NCI-H524 treated with DMSO at 0.1 percent for 48 hours (cell line): Measurements from ENCODE around the gene PNMT.

Experiments
- DNase-seq: peaks from one replicate; lab custom pipeline; 2025; lab: John Stamatoyannopoulos, UW

PNMT gene

GRCh38 chr17:39633570-39634183 is 34.6 kb upstream of the PNMT start:
- no peak for DNase-seq

- no peak for DNase-seq
These were observed 33.8 kb upstream of the PNMT start for GRCh38 chr17:39634384-39634871.

DNA sequence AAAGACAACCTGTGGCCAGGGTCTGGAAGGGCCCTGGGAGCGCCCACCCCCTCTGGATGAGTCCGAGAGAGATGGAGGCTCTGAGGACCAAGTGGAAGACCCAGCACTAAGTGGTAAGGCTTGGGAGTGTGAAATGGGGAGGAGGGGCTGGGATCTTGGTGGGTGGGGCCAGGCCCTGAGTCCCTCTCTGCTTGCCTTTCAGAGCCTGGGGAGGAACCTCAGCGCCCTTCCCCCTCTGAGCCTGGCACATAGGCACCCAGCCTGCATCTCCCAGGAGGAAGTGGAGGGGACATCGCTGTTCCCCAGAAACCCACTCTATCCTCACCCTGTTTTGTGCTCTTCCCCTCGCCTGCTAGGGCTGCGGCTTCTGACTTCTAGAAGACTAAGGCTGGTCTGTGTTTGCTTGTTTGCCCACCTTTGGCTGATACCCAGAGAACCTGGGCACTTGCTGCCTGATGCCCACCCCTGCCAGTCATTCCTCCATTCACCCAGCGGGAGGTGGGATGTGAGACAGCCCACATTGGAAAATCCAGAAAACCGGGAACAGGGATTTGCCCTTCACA is 32.6 kb upstream of the PNMT start:
- no peak for DNase-seq

DNA sequence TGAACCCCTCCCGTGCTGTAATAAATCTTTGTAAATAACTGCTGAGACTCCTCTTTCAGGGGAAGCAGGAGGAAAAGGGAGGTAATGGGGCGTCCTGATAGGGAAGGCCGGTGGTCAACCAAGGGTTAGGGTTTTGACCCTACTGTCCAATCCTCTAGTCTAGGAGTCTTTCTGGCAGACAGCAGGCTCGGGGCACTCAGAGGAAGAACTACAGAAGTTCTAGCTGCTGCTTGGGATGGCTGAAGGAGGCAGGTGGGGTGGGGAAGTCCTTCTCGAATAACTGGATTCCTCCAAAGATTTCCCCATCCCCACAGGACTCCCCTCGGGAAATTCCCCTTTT is 31.7 kb upstream of the PNMT start:
- DNase-seq, result no peak

GRCh38 chr17:39636927-39637736 is 31.1 kb upstream of the PNMT start, which contains the start of gene STARD3:
Gene STARD3 (plus strand): TSS chr17:39637144. CDS start chr17:39653532, 16,388 bp downstream.
- DNase-seq, result no peak

- DNase-seq, result no peak
These were observed 29.9 kb upstream of the PNMT start for GRCh38 chr17:39638317-39638716.

- no peak for DNase-seq
These were observed 29.2 kb upstream of the PNMT start for GRCh38 chr17:39639043-39639442.

DNA sequence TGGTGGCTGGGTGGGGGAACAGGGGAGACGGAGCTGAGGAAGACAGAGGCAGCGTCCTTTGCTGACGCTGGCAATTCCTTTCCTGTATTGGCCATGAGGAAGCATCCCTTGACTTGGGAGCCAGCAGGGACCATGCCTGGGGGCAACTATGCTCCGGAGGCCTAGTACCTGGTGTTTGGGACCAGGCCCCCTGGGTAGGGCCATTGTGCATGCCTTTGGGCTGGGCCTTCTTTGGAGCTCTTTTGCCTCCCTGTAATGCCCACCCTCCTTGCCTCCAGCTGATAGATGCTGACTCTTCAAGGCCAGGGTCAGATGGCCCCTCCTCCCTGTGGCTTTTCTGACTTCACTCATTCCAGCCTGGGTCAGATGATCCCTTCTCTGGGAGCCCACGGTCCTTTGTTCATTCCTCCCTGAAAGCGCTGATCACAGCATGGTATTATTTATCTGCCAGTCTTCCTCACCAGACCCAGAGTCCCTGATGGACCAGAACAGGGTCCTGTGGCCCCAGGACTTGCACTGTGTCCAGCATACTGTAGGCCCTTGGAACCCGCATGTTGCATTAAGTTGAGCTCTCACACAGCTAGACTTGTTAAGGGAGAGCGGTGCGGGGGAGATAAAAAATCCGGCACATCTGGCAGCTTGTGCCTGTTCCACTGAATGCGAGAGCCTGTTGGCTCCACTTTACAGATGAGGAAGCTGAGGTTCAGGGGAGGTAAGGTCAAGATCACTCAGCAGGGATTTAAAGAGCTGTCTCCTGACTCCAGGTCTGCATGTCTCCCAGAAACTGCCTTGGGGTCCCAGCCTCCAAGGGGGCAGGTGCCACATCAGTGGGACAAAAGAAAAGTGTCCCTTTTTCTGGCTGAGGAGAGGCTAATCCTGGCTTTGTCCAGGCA is 28.4 kb upstream of the PNMT start:
- DNase-seq, result no peak

DNA sequence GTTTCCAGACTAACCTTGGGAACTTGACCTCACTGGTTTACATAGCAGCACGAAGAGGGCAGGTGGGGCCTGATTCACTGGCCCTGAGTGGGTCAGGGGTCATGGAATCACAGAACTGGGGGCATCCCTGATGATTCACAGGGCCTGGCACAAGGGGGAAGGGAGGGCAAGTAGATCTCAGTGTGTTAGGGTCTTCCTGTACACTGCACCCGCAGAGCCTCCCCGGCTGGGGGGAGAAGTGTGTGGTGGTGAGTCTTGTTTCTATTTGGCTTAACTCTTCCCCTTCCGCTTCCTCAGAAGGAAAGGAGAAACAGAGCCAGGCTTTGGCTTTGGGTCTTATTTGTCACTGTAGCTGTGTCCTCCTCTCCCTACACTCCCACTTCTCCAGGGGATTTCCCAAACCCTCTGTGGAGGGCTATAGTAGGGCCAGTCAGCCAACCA is 27.6 kb upstream of the PNMT start:
- no peak for DNase-seq

DNA sequence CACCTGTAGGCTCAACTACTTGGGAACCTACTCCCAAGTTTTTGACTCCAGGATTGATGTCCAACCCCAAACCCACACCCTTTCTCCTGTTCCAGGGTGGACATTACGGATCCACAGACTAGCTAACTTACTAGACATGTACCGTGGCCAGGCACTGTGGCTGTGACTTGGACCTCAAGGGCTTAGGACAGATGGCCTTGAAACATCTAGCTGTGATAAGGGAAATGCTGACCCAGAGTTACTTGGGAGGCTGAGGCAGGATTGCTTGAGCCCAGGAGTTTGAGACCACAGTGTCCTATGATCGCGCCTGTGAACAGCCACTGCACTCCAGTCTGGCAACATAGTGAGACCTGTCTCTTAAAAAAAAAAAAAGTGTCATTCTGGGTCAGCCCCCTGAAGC is 27.2 kb upstream of the PNMT start:
- no peak for DNase-seq

- DNase-seq, result no peak
These were observed 26.4 kb upstream of the PNMT start for GRCh38 chr17:39641883-39642282.

- no peak for DNase-seq
These were observed 25.8 kb upstream of the PNMT start for GRCh38 chr17:39642291-39643074.

DNA sequence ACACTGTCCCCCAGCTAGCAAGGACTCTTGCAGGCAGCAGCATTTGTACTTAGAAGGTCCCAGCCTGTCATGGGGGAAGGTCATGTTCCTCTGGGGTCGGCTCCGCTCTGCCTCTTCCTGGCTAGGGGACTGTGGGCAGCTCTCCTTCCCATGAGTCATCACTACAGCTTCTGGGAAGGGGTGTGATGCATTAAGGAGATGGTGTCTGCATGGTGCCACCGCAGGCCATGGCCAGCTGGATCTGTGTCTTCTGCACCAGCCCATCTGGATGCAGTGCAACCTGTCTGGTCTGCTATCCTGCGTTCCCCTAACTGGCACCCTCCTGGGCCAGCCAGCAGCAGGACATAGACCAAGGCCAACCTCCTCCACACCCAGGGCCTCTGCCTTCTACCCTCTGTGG is 25.0 kb upstream of the PNMT start:
- DNase-seq, result no peak

DNA sequence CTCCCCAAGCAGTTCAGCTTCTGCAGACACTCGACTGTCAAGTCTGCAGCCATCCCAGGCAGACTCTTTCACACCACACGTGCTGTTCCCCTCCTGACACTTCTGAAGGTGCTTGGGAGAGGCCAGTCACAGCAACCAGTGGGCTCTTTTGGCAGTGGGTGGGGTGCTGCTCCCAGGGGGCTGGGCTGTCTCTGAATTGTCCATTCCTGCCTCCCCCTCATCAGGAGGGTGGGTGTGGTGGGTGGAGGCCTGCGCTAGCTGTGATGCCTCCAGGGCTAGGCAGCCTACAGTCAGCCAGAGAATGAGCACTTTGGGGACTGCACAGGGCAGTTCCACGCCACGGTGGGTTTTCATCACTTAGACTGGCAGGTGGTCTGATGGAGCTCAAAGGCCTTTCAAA is 21.0 kb upstream of the PNMT start:
- no peak for DNase-seq

DNA sequence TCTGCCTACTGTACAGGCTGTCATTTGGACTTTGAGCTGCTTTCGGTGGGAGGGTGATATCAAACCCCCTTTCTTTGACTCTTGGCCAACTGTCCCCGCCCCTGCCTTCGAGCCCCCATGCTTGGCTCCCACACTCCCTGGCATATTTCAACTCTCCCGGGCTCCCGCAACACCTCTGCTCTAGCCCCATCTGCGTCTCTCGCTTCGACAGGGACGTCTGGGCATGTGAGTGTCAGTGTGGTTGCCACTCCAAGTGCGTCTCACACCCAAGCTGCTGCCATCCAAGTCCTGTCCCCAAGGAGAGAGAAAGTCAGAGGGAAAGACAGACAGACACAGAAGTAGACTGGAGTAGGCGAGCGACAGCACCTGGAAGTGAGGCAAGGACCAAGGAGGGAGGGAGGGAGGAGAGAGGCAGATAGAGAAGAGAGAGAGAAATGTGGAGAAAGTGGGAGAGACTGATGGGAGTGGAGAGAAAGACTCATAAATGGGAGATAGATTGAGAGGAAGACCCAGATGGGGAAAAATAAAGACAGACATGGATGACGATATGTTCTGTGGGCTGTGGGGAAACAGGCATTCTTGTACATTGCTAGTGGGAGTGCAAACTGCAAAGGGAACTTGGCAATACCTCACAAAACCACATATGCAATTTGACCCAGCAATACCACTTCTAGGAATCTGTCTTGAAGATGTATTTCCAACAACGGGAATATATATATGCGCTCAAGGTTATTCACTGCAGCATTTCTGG is 19.5 kb upstream of the PNMT start:
- no peak for DNase-seq

DNA sequence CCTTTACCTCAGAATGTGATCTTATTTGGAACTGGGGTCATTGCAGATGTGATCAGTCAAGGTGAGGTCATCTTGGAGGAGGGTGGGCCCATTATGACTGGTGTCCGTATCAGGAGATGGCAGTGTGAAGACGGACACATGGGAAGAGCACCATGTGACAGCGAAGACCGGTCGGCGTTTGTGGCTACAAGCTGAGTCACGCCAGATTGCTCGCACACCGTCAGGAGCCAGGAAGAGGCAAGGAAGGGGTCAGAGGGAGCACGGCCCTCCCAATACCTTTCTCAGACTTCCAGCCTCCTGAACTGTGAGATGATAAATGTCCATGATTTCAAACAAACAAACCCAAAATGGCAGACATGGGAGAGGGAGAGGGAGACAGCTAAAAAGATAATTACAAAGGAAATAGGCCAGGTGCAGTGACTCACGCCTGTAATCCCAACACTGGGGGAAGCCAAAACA is 18.1 kb upstream of the PNMT start:
- no peak for DNase-seq

- no peak for DNase-seq
These were observed 16.2 kb upstream of the PNMT start for GRCh38 chr17:39651923-39652586.

DNA sequence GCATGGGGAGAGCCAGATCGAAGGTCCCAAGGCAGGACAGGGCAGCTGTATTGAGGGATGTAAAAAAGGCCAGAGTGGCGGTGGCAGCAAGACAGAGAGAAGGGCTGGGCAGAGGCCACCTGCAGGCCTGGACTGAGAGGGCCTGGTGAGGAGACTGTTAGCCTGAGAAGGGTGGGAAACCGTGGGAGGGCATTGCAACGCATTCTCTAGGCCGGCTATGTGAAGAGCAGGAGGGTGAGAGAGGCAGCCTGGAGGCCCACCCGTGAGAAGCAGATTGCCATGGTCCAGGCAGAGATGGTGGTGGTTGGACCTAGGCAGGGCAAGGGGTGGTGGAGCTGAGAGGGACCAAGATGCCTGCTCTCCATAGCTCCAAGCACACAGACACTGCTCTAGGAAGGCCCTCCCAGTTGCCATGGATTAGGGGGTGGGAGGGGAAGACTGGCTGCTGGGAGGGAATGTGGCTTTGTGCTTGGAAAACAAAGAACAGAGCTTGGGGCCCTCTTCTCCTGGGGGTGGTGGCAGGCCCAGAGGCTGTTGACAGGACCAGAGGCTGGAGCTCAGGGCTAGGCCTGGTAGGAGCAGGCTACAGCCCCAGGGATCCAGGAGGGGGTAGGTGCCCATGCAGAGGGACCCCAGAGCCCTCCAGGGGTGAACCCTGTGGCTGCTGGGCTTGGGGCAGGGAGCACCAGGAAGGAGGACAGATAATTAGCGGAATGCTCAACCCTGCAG is 15.5 kb upstream of the PNMT start:
- DNase-seq, result no peak

GRCh38 chr17:39653316-39653661 is 15.0 kb upstream of the PNMT start:
- no peak for DNase-seq
